Stimulated activated CD8-positive, alpha-beta memory T cell treated with anti-CD3 and anti-CD28 coated beads, Interleukin-7, amount 100 ng/mL, for 1 hour (primary cell): ENCODE results near the gene AOPEP.
"Not testable (repeated sequence)": the region's sequence is repeated elsewhere in the genome, so short reads cannot be mapped to it uniquely, and the experiment has no call there.

Experiments used
- DNase-seq, 2 donors: peaks; one replicate each; pipeline ENCODE4 v3.0.0-alpha.2; 2020; ENCODE audit warnings: low read depth in 2 of 2

AOPEP gene

DNA sequence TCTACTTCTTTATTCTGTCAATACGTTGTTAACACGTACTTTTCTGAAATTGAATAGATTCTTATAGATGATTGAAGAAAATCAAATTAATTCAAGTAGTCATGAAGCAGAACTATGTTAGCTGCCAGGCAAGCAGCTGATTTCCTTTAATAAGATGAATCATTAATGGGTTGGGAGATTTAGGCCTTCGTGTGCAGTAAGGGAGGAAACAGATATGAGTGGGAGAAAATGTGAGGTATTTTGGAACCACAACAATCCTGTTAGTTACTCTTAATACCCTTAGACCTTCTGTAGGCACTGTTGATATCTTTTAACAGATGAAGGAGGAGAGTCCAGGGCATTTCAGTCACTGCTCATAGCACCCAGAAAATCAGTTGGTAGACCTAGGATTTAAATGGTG is 121.0 kb downstream of the AOPEP start:
- no peak for DNase-seq

GRCh38 chr9:94848791-94849190 is 122.3 kb downstream of the AOPEP start:
- DNase-seq = not testable (repeated sequence)

DNA sequence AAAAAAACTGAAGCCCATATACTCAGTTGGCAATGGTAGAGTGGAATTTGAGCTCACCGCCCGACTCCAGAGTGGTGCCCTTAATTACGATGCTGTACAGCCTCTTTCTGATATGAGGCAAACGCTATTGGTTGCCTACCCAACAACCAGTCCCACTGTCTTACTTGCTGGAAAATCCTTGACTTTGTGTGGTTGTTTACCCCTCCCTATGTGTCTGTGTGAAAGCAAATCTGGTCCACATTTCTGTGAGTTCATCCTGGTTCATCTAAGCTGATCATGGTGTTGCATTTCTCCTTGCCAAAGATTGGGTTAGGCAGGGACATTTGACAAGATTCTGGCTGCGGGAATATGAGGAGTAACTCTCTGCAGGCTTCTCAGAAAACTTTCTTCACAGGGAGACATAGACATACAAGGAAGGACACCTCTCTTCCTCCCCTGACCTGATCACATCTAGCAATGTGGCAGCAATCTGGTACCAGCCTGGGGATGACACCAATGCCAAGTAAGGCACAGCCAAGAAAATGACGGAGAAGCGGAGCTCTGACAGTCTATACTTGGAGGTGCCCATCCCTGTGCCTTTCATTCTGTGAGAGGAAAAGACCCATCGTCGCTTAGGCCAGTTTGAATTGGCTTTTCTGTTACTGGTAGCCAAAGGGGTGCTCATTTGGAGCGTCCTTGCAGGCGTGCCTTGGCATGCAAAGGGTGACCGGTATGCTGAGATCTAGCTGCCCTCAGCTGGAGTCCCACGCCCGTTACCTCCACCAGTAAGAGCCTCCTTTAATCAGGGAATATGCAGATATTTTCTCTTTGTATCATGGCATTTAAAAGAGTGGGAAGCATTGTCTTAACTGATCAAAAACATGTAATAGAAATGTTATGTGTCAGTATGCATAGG is 124.3 kb downstream of the AOPEP start:
- DNase-seq = no peak

DNA sequence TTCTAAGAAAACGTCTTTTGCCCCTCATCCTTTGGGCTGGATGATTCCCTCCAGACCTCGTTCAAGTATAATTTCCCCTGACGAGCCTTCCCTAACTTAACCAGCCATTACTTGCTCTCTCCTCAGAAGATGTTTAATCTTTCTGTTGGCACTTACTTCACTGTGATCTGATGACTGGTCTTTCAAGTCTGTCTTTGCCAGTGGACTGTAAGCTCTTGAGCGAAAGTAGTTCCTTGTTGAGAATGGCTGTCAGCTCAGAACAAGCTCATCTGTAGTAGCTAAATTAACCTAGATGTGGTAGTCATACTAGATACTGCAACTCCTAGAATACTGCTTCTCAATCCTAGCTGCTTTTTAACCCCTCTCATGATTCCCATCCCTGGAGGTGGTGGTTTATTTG is 125.0 kb downstream of the AOPEP start:
- no peak for DNase-seq

DNA sequence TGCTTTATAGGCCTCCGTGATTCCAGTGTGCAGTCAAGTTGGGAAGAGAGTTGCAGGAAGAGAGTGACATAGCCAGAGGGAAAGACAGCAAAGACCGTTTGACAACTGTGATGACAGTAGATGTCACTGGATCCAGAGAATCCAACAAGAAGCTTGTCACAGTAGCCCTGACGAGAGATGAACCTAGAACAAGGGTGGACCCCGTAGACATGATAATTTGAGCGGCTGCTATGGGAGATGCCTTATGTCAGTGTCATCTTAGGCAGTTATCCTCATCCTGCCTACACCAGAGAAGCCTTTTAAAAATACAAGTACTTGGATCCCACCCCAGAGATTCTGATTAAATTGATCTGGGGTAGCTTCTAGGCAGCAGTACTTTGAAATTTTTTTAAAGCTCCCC is 125.4 kb downstream of the AOPEP start:
- no peak for DNase-seq

DNA sequence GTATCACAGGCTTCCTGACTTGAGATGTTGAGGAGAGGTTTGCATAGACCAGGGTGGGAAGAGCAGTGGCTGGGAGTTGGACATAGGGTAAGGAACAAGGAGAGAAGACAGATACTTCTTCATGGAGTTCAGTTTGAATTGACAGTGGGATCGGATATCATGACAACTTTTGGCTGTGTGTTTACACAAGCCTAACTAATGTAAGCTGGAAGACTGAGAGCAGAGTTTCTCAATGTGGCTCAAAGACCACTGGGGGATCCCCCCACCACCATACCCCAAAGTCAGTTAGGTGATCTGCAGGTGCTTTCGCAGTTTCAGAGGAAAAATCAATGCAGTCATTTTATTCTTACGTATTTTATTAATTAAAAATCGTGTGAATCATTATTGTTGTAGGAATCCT is 125.9 kb downstream of the AOPEP start:
- no peak for DNase-seq

DNA sequence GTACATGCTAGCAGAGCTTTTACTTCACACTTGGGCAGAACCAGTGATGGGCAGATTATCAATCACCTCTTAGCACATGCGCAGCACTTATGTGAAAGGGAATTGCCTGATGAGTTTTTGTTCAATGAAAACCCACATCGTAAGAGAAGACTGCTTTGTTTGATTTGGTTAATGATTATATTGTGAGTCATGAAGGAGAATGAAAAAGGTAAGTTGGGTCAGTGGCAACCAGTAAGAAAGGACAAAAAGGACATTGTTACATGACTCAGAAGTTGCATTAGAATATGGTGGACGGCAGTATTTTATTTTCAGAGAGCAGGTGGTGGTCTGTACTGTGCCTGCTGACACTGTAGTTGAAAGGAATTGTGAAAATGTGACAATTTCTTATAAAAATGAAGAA is 127.4 kb downstream of the AOPEP start:
- no peak for DNase-seq

- DNase-seq = no peak
Measured at GRCh38 chr9:94855903-94856302, 129.4 kb downstream of the AOPEP start.

- DNase-seq = no peak
Measured at GRCh38 chr9:94857791-94858190, 131.3 kb downstream of the AOPEP start.

DNA sequence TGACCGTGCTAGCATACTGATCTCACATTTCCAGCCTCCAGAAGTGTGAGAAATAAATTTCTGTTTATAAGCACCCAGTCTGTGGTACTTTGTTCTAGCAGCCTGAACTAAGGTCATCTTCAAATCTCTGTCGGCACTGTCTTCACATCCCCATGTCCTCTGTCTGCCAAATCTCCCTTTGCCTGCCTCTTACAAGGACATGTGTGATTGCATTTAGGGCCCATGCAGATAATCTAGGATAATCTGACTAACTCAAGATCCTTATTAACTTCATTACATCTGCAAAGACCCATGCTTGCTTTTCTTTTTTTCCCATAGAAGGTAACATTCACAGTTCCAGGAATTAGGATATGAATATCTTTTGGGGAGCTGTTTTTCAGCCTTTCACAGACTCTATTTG is 132.7 kb downstream of the AOPEP start:
- no peak for DNase-seq

GRCh38 chr9:94859891-94860290 is 133.4 kb downstream of the AOPEP start:
- DNase-seq = no peak

- peak; percentile 37 to 43 for DNase-seq
Measured at GRCh38 chr9:94860678-94861588, 134.4 kb downstream of the AOPEP start.

DNA sequence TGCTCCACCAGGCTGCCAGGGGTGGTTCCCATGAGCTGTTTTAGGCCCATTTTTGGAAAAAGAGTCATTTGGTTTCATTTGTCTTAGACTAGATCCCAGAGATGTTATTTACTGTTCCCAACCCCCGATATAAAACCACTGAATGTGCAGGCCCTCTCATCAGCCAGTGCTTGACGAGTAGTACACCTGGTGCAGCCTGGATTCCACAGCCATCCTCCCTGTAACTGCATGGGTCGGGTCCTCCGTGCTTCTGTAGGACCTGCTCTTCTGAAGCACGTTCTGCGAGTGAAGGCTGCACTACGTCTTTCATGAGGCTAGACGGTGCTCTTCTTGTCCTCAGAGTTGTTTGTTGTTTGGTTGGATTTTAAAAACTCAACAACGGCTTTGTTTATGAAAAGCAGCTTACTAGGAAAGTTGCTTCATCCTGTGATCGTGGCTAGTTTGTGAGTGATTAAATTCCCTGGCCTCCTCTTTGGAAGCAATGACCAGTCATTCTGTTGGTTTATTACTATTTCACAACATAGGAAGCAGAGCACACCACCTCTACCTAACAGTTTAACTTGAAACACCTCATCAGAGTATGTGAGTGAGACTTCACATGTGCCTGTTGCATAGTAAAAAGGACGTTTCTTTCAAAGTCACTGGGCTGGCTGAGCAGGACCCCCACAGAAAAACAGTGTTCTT is 135.2 kb downstream of the AOPEP start:
- no peak for DNase-seq

GRCh38 chr9:94864196-94864595 is 137.7 kb downstream of the AOPEP start:
- DNase-seq = no peak

GRCh38 chr9:94864862-94865509 is 138.5 kb downstream of the AOPEP start:
- DNase-seq = no peak

DNA sequence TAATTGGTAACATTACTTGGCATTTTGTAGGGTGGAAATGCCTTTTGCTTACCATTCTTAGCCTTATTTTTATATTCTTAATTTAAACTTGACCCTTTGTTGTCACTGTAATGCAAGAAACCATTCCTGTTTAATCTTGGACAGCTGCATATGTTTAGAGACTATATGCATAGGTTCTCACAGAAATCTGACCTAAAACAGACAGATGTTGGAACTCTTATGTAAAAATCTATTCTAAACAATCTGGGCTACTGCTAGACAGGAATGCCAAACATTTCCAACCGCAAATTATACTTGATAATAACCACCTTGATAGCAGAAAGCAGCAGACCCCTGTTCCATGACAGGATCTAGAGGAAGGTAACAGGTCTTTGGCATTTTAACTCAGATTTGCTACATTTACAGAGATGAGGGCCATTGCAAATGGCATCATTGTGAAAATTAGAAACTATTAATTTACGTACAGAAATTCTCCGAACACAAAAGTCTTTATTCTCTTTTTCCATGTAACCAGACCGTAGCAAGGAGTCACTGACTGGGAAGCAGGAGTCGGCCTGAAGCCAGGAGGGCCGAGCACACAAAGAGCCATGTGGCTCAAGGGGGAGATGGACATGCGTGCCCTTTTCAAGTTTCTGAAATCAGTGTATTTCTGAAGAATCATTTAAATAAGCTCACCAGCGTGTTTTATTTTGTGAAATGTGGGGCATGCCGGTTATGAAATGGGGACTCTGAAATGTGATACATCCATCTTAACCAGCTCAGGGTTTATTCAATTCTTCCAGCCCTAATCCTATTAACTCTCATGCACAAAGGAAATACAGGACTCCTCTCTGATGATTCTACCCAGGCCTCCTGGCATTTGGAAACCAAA is 139.3 kb downstream of the AOPEP start:
- no peak for DNase-seq

GRCh38 chr9:94866770-94867169 is 140.3 kb downstream of the AOPEP start:
- DNase-seq = no peak

DNA sequence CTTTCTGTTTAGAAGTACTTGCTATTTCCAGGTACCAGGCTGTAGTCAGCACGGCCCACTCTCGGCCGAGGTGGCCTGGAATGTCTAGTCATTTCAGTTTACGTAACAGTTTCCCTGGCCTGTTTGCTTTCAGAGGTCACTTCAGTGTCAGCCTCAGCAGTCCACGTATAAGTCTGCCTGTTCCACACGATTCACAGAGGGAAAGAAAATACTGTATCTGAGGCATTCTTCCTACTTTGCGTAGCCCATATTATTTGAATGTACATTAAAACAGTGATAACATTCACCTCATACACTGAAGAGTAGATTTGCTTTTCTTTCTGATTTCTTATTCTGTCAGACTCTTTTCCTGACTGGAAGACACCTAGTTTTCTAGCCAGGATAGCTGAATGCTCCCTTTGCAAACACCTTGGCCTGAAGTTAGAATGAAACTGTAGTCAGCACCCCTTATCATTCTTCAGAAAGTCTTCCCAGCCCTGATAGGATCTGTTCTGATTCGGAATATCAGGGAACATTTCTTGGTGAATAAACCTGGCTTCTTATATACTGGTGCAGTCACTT is 140.9 kb downstream of the AOPEP start:
- DNase-seq = no peak

DNA sequence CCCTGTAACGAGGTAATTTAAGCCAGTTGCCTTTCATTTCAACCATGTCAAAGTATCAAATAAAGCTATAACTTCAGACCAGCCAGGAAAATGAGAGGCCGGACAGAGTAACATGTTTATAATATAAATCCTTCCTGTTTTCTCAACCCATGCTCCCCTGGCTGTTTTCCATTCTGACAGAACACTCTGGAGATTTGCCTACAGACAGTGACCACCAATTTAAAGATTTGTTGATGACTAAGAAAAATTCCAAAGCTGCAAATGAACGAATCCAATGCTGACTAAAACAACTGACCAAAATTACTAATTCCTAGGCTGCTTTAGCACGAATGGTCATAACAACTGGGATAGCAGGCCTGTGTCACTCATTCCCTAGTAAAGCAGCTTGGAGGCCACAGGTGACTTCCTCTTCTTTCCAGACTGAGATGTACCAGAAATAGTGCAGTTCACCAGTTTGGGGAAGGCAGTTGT is 141.4 kb downstream of the AOPEP start:
- DNase-seq = no peak

- no peak for DNase-seq
Measured at GRCh38 chr9:94868464-94868863, 142.0 kb downstream of the AOPEP start.
